ENCODE results near the gene OR5H2. TPM values are rescaled to one million over a fixed set of nuclear protein-coding genes. Genes with fewer than 3 reads are reported as not detected.

OR5H2 gene
- total and polyA plus RNA-seq, 2 donors (not counting 1 experiment from before 2014, with no cell fraction given): not detected

DNA sequence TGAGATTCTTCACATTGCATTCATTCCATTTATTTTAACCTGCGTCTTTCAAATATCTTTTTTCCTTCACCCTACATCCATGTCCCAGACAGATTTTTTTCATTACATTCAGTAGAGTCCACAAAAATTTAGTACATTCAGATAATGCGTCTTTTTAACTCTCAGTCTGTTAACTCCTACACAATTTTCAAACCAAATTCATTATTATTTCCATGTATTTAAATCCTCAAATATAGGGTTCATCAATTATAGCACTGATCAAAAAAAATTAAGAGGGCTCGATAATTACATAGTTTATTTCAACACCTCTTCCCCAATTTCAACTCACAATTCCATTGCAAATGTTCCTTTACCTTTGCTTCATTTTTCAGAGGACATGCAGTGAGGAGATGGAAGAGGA, 18.4 kb upstream of the OR5H2 start, which contains the start of gene OR5H6:
TSS of gene OR5H6 (plus strand) at position 301 of the 400 bp plus-strand sequence. CDS start at position 390, 89 bp downstream.
- H4K20me1 ChIP-seq (ENCODE audit: control insufficient read depth, insufficient read depth, low read length, poor library complexity, severe bottlenecking): no peaks in the 10 kb centered on the region
- no peak within 1 kb of the TSS for H3K9ac ChIP-seq (ENCODE audit: low read length)
- no peaks in the 10 kb centered on the region for H3K79me2 ChIP-seq (ENCODE audit: control insufficient read depth, insufficient read depth, low read length)
- ATAC-seq (ENCODE audit: low read depth) (no peak), DNase-seq (no peak)
- ChIA-PET POLR2A (no interaction called here), CTCF (no interaction called here)
- no peaks in the 10 kb centered on the region for H3K36me3 ChIP-seq (replicated peaks in 1 of 2; ENCODE audit: control extremely low read depth in 1 of 2, control insufficient read depth in 1 of 2, extremely low read depth in 1 of 2, insufficient read depth in 2 of 2, low read length in 1 of 2)
- H3K27ac Mint-ChIP-seq: no peak within 1 kb of the TSS
- no peak for TF ChIP-seq EZH2 (IDR thresholded peaks at IDR 0.05; ENCODE audit: borderline replicate concordance, insufficient read depth, low read depth, low read length, poor library complexity, severe bottlenecking)
- TF ChIP-seq, protein P1, sequence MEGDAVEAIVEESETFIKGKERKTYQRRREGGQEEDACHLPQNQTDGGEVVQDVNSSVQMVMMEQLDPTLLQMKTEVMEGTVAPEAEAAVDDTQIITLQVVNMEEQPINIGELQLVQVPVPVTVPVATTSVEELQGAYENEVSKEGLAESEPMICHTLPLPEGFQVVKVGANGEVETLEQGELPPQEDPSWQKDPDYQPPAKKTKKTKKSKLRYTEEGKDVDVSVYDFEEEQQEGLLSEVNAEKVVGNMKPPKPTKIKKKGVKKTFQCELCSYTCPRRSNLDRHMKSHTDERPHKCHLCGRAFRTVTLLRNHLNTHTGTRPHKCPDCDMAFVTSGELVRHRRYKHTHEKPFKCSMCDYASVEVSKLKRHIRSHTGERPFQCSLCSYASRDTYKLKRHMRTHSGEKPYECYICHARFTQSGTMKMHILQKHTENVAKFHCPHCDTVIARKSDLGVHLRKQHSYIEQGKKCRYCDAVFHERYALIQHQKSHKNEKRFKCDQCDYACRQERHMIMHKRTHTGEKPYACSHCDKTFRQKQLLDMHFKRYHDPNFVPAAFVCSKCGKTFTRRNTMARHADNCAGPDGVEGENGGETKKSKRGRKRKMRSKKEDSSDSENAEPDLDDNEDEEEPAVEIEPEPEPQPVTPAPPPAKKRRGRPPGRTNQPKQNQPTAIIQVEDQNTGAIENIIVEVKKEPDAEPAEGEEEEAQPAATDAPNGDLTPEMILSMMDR (IDR thresholded peaks at IDR 0.05): no peak
- H3K9me3 Mint-ChIP-seq (ENCODE audit: insufficient read depth): no peaks in the 10 kb centered on the region
- H3K27me3 ChIP-seq (replicated peaks in 1 of 4; ENCODE audit: control extremely low read depth in 1 of 4, control insufficient read depth in 3 of 4, insufficient read depth in 4 of 4, low read length in 3 of 4): no peaks in the 10 kb centered on the region
- no peak within 1 kb of the TSS for H3K4me3 ChIP-seq (ENCODE audit: control extremely low read depth in 1 of 5, extremely low read depth in 1 of 5, insufficient read depth in 1 of 5, low read depth in 2 of 5, low read length in 4 of 5)
- no peak within 1 kb of the TSS for H3K4me2 ChIP-seq (replicated peaks; ENCODE audit: low read depth, low read length, poor library complexity, severe bottlenecking)
- WGBS (ENCODE audit: insufficient coverage): no CpG with 5 or more reads among the region's 3 CpGs
- H3K9me3 ChIP-seq (ENCODE audit: control extremely low read depth in 1 of 3, control insufficient read depth in 2 of 3, insufficient read depth in 1 of 3, low read length in 2 of 3): peaks cover 0 to 6% (median 0%) of the 10 kb centered on the region in 3 donors
- H3K4me1 ChIP-seq (ENCODE audit: control insufficient read depth in 2 of 2, insufficient read depth in 2 of 2, low read length in 2 of 2): no peaks in the 10 kb centered on the region
- intact Hi-C loops (cut with micrococcal nuclease): no loop called here
- H3K27ac ChIP-seq (ENCODE audit: low read length in 2 of 2): no peak within 1 kb of the TSS
- no peak within 1 kb of the TSS for H3K4me3 Mint-ChIP-seq
- no peaks in the 10 kb centered on the region for H3K27me3 Mint-ChIP-seq
- no peak within 1 kb of the TSS for H2AFZ ChIP-seq (ENCODE audit: insufficient read depth, low read depth, low read length, poor library complexity, severe bottlenecking)
- no peaks in the 10 kb centered on the region for H3K4me1 Mint-ChIP-seq

DNA sequence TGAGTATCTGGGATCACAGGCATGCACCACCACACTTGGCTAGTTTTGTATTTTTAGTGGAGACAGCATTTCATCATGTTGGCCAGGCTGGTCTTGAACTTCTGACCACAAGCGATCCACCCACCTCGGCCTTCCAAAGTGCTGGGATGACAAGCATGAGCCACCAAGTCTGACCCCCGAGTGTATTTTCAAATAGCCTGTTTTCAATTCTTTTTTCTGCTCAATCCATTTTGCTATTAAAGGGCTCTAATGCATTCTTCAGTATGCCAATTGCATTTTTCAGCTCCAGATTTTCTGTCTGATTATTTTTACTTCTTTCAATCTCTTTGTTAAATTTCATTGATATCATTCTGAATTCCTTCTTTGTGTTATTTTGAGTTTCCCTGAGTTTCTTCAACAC, 12.5 kb upstream of the OR5H2 start:
- CTCF ChIA-PET: no interaction called here
- no peak for ATAC-seq (ENCODE audit: low read depth)

More for the DNA sequence above, 12.5 kb upstream of the OR5H2 start:
- Histone ChIP-seq H3K27ac (ENCODE audit: low read length in 2 of 2) (no peak overlapping the region), H3K79me2 (ENCODE audit: control insufficient read depth, insufficient read depth, low read length) (no peaks in the 10 kb centered on the region), H3K27me3 (replicated peaks in 1 of 4; ENCODE audit: control extremely low read depth in 1 of 4, control insufficient read depth in 3 of 4, insufficient read depth in 4 of 4, low read length in 3 of 4) (no peaks in the 10 kb centered on the region), H2AFZ (ENCODE audit: insufficient read depth, low read depth, low read length, poor library complexity, severe bottlenecking) (no peak overlapping the region), H3K9me3 (ENCODE audit: control extremely low read depth in 1 of 3, control insufficient read depth in 2 of 3, insufficient read depth in 1 of 3, low read length in 2 of 3) (peaks cover 0 to 16% (median 0%) of the 10 kb centered on the region in 3 donors), H4K20me1 (ENCODE audit: control insufficient read depth, insufficient read depth, low read length, poor library complexity, severe bottlenecking) (no peaks in the 10 kb centered on the region), H3K4me3 (ENCODE audit: control extremely low read depth in 1 of 5, extremely low read depth in 1 of 5, insufficient read depth in 1 of 5, low read depth in 2 of 5, low read length in 4 of 5) (no peak overlapping the region), H3K36me3 (replicated peaks in 1 of 2; ENCODE audit: control extremely low read depth in 1 of 2, control insufficient read depth in 1 of 2, extremely low read depth in 1 of 2, insufficient read depth in 2 of 2, low read length in 1 of 2) (no peaks in the 10 kb centered on the region), H3K4me1 (ENCODE audit: control insufficient read depth in 2 of 2, insufficient read depth in 2 of 2, low read length in 2 of 2) (no peaks in the 10 kb centered on the region), H3K9ac (ENCODE audit: low read length) (no peak overlapping the region), H3K4me2 (replicated peaks; ENCODE audit: low read depth, low read length, poor library complexity, severe bottlenecking) (no peak overlapping the region)
- WGBS (ENCODE audit: insufficient coverage): 94% methylated on average over 3 of the region's 3 CpGs
- no peak overlapping the region for H3K4me3 Mint-ChIP-seq
- TF ChIP-seq, protein P1 (IDR thresholded peaks at IDR 0.05): no peak
- no peak for TF ChIP-seq EZH2 (IDR thresholded peaks at IDR 0.05; ENCODE audit: borderline replicate concordance, insufficient read depth, low read depth, low read length, poor library complexity, severe bottlenecking)
- intact Hi-C loops (cut with micrococcal nuclease): no loop called here
- H3K9me3 Mint-ChIP-seq (ENCODE audit: insufficient read depth): peaks cover 5% of the 10 kb centered on the region
- no peaks in the 10 kb centered on the region for H3K27me3 Mint-ChIP-seq
- H3K27ac Mint-ChIP-seq: no peak overlapping the region
- POLR2A ChIA-PET: no interaction called here
- no peaks in the 10 kb centered on the region for H3K4me1 Mint-ChIP-seq
- no peak for DNase-seq
